ENCODE data around the gene ZBTB16.

GRCh38 chr11:114166897-114167323, 107.4 kb downstream of the ZBTB16 start:
- no peak for TF ChIP-seq CTCF (conservative IDR thresholded peaks at IDR 0.05)
- no peak for TF ChIP-seq EZH2 (IDR thresholded peaks at IDR 0.05; ENCODE audit: low read depth)
